Keratinocyte (primary cell): ENCODE measurements around the gene PAPOLB.

Source experiments
- EZH2 ChIP-seq: IDR thresholded peaks from one replicate; pipeline ENCODE4 v1.6.1; 2012; ENCODE audit warnings: inconsistent platforms, mild to moderate bottlenecking, low read length, moderate library complexity
- TF ChIP-seq, protein P1 (sequence below), 3 experiments: IDR thresholded peaks in 1 of 3; conservative IDR thresholded peaks in 1 of 3; optimal IDR thresholded peaks in 1 of 3; 2 replicates in 2 of 3; 3 replicates in 1 of 3; pipeline versions ENCODE3 to v1.5.1; 2011; ENCODE audit warnings: low read length in 3 of 3, mild to moderate bottlenecking in 3 of 3, moderate library complexity in 2 of 3, control low read depth in 1 of 3, inconsistent platforms in 1 of 3; ENCODE audit not compliant: insufficient read depth in 2 of 3; ENCODE audit errors: extremely low read depth in 1 of 3

DNA sequence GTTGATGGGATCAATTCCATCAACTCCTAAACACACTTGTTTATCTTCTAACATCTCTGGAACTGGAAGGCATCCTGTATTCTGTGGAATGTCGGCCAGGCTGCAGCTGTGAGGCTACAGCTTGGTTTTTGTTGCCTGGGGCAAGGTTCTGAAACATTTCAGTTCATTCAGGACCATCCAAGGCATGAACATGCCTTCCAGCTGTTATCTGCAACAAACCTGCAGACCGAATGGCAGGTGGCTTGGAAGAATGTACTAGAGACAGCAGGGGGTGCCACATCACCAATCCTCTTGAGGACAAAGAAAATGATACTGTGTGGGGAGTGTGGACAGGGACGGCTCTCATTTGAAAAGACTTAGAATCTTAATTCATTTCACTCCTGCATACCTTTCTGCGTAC is 12.4 kb downstream of the PAPOLB start:
- TF ChIP-seq, protein P1, sequence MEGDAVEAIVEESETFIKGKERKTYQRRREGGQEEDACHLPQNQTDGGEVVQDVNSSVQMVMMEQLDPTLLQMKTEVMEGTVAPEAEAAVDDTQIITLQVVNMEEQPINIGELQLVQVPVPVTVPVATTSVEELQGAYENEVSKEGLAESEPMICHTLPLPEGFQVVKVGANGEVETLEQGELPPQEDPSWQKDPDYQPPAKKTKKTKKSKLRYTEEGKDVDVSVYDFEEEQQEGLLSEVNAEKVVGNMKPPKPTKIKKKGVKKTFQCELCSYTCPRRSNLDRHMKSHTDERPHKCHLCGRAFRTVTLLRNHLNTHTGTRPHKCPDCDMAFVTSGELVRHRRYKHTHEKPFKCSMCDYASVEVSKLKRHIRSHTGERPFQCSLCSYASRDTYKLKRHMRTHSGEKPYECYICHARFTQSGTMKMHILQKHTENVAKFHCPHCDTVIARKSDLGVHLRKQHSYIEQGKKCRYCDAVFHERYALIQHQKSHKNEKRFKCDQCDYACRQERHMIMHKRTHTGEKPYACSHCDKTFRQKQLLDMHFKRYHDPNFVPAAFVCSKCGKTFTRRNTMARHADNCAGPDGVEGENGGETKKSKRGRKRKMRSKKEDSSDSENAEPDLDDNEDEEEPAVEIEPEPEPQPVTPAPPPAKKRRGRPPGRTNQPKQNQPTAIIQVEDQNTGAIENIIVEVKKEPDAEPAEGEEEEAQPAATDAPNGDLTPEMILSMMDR (optimal IDR thresholded peaks at IDR 0.05 in 1 of 3, IDR thresholded peaks at IDR 0.05 in 1 of 3, conservative IDR thresholded peaks at IDR 0.05 in 1 of 3; ENCODE audit: extremely low read depth in 1 of 3, insufficient read depth in 2 of 3, low read length in 3 of 3), result peak; percentile 29 to 62 (median 53)
- TF ChIP-seq EZH2, result no peak
